Uterus (tissue), 4 donors: ENCODE measurements around the gene PLIN1. TPM values are rescaled to one million over a fixed set of nuclear protein-coding genes. Genes with fewer than 3 reads are reported as not detected.

Source experiments
- DNase-seq, 2 donors: peaks; one replicate each; pipeline ENCODE4 v3.0.0-alpha.2; 2019 to 2020
- H3K27ac ChIP-seq, 2 donors: fragments of 200-600 bp; sonication (generic); 1 replicate in 1 of 2; 2 replicates in 1 of 2; pipeline ENCODE4 v1.5.1; 2016 to 2018
- H3K27me3 ChIP-seq, 2 donors: fragments of 200-600 bp; sonication (generic); one replicate each; pipeline ENCODE4 v1.5.1; 2018 to 2019; ENCODE audit warnings: control low read depth in 1 of 2
- H3K36me3 ChIP-seq, 2 donors: fragments of 200-600 bp; sonication (generic); one replicate each; pipeline ENCODE4 v1.5.1; 2019; ENCODE audit warnings: control low read depth in 1 of 2
- H3K4me1 ChIP-seq, 2 donors: fragments of 200-600 bp; sonication (generic); one replicate each; pipeline ENCODE4 v1.5.1; 2018 to 2019; ENCODE audit warnings: control low read depth in 1 of 2
- H3K4me3 ChIP-seq, 2 donors: fragments of 200-600 bp; sonication (generic); 1 replicate in 1 of 2; 2 replicates in 1 of 2; pipeline ENCODE4 v1.5.1; 2018 to 2019; ENCODE audit warnings: mild to moderate bottlenecking in 1 of 2
- H3K9me3 ChIP-seq, 2 donors: fragments of 200-600 bp; sonication (generic); one replicate each; pipeline ENCODE4 v1.5.1; 2019; ENCODE audit warnings: control low read depth in 1 of 2
- POLR2A ChIP-seq, 2 donors: fragments of 450-650 bp; IDR thresholded peaks; one replicate each; pipeline ENCODE4 v1.6.1; 2016; ENCODE audit warnings: antibody characterized with exemption in 2 of 2, mild to moderate bottlenecking in 1 of 2, moderate library complexity in 1 of 2
- intact Hi-C: fragments of 100-400 bp; cut with DNase I; formaldehyde crosslinking; loops from one replicate; pipeline ENCODE4 v1.15.1; 2023; ENCODE audit warnings: low total_unique reads
- total RNA-seq, 4 donors: library from RNA; depleted of rRNA in 3 of 4; stranded (reverse); fragments of >200 nt in 3 of 4; gene quantifications; one replicate each; pipeline versions ENCODE4 v1.1.0 to v1.2.4, GENCODE V29; 2014 to 2023
- TF ChIP-seq, protein P1 (sequence below), 4 experiments: fragments of 200-600 bp in 2 of 4; fragments of 450-650 bp in 2 of 4; sonication (generic) in 2 of 4; IDR thresholded peaks; one replicate each; pipeline ENCODE4 v1.5.1; 2016 to 2019; ENCODE audit warnings: antibody characterized with exemption in 4 of 4, mild to moderate bottlenecking in 2 of 4, moderate library complexity in 1 of 4
- donor health status: DM: yes; HTN: yes; CAD: no.

PLIN1 gene
- total RNA-seq, 4 donors from 2014 or later, result 0.26 to 1.3 (median 0.48) TPM; not detected in 1

DNA sequence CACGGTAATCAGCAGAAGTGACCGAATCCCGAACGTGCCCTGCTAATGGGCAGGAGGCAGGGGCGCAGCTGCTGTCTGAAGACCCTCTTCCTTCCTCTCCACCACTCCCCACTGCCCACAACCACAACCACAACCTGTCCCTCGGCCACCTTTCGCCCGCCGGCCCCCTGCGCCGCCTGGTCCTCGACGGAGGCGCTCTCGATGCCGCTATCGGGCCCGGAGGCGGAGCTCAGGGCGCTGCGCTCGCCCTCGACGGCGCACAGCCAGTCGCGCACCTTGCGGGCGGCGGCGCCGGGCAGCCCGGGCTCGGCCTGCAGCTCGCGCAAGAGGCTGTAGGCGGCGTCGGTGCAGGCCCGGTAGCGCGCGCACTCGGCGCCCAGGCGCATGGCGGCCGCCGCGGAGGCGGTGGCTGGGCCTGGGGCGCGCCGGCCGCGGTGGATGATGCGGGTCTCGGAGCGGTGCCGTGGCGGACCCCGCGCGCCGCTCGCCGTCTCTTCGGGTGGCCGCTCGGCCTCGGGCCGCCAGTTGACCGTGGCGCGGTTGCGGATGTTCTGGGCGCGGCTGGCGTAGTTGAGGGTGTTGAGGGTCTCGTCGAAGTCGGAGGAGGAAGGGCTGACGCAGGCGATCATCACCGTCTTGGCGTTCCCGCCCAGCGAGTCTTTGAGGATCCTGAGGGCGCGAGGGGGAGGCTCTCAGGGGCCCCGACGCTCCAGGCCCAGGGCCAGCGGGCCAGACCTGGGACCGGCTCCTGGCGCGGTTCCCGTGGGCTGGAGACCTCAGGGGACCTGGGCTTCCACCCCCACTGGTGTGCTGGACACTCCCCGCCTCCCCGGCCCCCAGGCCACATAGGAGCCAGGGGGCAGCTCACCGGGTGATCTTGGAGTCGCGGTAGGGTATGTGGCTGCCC, 30.8 kb downstream of the PLIN1 start:
- intact Hi-C loops, result no loop called here
- Histone ChIP-seq H3K4me1 (no peaks in the 10 kb centered on the region), H3K27me3 (no peaks in the 10 kb centered on the region), H3K9me3 (no peaks in the 10 kb centered on the region), H3K4me3 (no peak overlapping the region), H3K27ac (no peak overlapping the region), H3K36me3 (no peaks in the 10 kb centered on the region)
- no peak for DNase-seq
- TF ChIP-seq, protein P1, sequence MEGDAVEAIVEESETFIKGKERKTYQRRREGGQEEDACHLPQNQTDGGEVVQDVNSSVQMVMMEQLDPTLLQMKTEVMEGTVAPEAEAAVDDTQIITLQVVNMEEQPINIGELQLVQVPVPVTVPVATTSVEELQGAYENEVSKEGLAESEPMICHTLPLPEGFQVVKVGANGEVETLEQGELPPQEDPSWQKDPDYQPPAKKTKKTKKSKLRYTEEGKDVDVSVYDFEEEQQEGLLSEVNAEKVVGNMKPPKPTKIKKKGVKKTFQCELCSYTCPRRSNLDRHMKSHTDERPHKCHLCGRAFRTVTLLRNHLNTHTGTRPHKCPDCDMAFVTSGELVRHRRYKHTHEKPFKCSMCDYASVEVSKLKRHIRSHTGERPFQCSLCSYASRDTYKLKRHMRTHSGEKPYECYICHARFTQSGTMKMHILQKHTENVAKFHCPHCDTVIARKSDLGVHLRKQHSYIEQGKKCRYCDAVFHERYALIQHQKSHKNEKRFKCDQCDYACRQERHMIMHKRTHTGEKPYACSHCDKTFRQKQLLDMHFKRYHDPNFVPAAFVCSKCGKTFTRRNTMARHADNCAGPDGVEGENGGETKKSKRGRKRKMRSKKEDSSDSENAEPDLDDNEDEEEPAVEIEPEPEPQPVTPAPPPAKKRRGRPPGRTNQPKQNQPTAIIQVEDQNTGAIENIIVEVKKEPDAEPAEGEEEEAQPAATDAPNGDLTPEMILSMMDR (IDR thresholded peaks at IDR 0.05), result no peak
- no peak for TF ChIP-seq POLR2A (IDR thresholded peaks at IDR 0.05)

DNA sequence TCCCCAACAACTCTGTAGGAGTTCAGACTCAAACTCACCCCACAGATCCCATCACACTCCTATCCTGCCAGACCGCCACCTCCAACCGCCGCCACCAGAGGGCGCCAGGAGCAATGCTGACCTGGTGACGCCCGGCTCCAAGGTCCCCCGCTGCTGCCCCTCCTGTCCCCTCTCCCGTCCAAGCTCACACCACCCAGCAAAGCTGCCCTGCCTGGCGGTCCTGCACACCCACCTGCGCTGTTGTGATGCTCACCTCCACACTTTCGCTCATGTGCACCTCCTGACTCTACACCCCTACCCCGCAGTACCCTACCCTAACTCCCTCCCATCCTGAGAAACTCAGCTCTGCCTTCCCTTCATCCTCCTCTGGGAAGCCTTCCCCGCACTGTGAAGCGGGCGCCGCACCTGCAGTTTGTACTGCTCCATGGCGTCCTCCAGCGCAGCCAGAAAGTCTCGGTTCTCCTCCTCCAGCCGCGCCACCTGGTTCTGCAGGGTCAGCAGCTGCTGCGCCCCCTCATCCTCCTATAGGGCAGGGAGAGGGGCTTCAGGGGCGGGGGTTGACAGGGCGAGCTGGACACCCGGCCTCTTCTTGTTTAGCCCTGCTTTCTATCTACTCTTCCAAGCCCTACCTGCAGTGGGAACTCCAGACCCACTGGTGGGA, 31.8 kb downstream of the PLIN1 start:
- Histone ChIP-seq H3K4me1 (no peaks in the 10 kb centered on the region), H3K27ac (no peak overlapping the region), H3K4me3 (no peak overlapping the region), H3K27me3 (no peaks in the 10 kb centered on the region), H3K36me3 (no peaks in the 10 kb centered on the region), H3K9me3 (no peaks in the 10 kb centered on the region)
- peak; percentile 67 to 71 for DNase-seq
- TF ChIP-seq, protein P1 (IDR thresholded peaks at IDR 0.05), result peak; percentile 55 to 84 (median 64)
- TF ChIP-seq POLR2A (IDR thresholded peaks at IDR 0.05), result no peak
- intact Hi-C loops, result no loop called here

DNA sequence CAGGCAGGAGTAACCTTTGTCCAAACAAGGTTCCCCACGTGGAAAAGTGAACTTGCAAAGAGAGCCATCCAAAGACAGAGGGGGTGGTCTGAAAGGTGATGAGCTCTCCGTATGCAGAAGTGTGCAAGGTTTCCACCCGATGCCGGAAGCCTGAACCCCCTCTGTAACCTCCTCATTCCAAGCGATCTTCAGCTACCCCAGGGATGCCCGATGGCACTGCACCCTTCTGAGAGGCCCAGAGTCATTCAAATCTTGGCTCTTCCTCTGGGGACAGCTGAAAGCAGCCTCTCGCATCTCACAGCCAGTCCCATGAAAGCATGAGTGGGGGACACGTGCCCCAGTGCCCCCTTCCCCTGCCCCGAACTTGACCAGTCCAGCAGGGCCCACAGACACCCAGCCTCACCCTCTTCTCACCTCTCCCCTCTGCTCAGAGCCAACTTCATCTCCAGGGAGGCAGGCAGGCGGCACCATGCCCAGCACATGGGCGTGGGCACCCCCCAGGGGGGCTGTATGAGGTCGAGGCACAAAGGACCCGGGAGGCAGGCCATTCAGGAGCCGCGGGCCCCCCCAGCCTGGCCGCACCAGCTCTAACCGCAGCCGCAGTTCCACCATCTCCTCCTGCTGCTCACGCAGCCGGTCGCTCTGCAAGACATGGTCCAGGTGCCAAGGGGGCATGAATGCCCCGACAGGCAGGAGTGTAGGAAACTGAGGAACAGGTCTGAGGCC, 32.6 kb downstream of the PLIN1 start:
- intact Hi-C loops, result no loop called here
- no peaks in the 10 kb centered on the region for H3K9me3 ChIP-seq
- DNase-seq, result no peak
- TF ChIP-seq POLR2A (IDR thresholded peaks at IDR 0.05), result no peak
- TF ChIP-seq, protein P1 (IDR thresholded peaks at IDR 0.05), result no peak
- H3K36me3 ChIP-seq, result no peaks in the 10 kb centered on the region
- H3K27me3 ChIP-seq, result no peaks in the 10 kb centered on the region
- no peaks in the 10 kb centered on the region for H3K4me1 ChIP-seq
- no peak overlapping the region for H3K27ac ChIP-seq
- no peak overlapping the region for H3K4me3 ChIP-seq

DNA sequence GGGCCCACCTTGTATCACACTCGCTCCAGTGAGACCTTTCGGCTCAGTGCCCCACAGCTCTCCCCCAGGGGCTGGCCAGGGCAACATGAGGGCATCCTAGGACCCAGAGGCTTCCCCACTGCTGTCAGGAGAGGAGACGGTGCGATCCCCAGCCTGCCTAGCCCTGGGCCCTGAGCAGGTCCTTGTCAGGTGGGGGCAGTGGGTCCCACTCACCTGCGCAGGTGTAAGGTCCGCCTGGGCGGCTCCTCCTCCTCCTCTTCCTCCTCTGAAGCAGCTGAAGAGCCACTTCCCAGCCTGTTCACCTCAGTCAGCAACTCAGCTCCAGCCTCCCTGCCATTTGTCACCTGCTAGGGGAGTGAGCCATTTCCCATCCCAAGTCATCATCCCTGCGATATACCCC, 33.5 kb downstream of the PLIN1 start:
- H3K27me3 ChIP-seq, result no peaks in the 10 kb centered on the region
- no peaks in the 10 kb centered on the region for H3K9me3 ChIP-seq
- DNase-seq, result no peak
- no peaks in the 10 kb centered on the region for H3K36me3 ChIP-seq
- no peak overlapping the region for H3K4me3 ChIP-seq
- H3K27ac ChIP-seq, result no peak overlapping the region
- intact Hi-C loops, result no loop called here
- TF ChIP-seq, protein P1 (IDR thresholded peaks at IDR 0.05), result no peak
- no peak for TF ChIP-seq POLR2A (IDR thresholded peaks at IDR 0.05)
- H3K4me1 ChIP-seq, result no peaks in the 10 kb centered on the region
